Activated T-helper 1 cell treated with Interleukin-2 at 50 U/mL for 16 hours (primary cell): ENCODE results near the gene SNAPC2.
"Not testable (repeated sequence)": the region's sequence is repeated elsewhere in the genome, so short reads cannot be mapped to it uniquely, and the experiment has no call there.

Source experiments
- DNase-seq: peaks from one replicate; pipeline ENCODE4 v3.0.0-alpha.2; 2020; ENCODE audit warnings: low read depth

SNAPC2 gene

DNA sequence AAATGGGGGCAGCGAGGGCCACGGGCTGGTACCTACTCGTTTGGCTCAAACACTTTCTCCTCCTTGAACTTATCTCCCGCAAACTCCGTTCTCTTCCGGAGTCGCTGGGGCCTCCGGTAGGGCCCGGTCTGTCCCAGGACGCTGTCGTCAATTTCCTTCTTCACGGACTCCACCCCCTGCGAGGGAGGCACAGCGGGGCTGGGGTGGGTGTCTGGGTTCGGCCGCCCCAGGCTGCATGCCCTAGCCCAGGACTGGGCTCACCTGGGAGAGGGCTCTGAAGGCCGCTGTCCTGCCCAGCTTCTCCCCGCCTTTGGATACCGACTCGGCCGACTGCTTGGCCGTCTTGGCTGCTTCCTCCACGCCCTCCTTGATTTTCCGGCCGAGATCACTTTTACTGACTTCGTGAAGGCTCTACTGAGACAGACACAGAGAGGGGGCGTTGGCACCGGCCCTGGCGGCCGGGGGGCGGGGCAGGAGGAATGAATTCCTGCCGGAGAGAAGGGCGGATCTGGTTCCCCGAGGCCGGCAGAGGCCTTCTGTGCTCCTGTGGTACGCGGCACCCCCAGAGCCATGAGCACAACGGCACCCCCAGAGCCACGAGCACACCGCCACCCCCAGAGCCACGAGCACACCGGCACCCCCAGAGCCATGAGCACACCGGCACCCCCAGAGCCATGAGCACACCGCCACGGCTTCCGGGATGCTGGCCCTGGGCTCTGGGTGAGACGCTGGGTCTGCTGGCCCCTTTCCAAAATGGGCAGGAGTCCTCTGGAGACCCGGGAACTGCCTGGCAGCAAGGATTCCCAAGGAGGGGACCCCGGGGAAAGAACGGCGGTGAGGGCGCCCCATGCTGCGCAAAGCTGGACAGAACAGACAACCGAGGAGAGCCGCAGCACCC lies 13.9 kb downstream of the SNAPC2 start:
- no peak for DNase-seq

DNA sequence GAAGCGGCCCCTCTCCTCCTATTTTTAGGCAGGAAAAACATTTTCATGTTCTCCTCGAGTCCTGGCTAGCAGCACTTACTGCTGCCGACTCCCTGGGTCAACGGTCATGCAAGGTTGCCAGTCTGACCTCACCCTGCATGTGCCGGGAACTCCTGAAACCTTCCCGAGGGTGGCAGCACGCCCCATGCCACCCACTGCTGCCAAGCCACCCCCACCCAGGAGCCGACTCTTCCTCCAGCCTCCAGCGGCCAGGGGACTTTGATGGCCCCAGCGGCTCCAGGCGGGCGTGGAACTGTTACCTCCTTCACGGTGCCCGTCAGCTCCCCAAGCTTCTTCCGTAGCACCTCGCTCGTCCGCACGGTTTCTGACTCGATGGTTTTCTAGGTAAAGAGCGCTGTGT lies 14.6 kb downstream of the SNAPC2 start:
- no peak for DNase-seq

DNA sequence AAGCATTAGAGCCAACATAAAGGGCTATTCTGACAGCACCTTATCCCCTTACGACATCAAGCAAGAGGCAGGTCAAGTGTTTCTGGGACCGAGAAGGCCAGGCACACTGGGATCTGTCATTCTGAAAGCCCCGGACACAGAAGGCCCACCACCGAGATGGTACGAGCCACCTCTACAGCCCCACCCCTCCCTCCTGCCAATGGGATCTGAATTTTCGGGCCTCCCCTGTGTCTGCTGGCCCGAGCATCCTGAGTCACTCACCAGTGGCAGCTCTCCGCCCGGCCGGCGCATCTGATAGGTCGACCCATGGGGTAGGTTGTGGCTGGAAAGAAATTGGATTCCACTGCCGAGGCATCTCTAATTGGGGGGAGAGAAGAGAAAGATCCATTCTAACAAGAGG lies 20.7 kb downstream of the SNAPC2 start:
- no peak for DNase-seq

DNA sequence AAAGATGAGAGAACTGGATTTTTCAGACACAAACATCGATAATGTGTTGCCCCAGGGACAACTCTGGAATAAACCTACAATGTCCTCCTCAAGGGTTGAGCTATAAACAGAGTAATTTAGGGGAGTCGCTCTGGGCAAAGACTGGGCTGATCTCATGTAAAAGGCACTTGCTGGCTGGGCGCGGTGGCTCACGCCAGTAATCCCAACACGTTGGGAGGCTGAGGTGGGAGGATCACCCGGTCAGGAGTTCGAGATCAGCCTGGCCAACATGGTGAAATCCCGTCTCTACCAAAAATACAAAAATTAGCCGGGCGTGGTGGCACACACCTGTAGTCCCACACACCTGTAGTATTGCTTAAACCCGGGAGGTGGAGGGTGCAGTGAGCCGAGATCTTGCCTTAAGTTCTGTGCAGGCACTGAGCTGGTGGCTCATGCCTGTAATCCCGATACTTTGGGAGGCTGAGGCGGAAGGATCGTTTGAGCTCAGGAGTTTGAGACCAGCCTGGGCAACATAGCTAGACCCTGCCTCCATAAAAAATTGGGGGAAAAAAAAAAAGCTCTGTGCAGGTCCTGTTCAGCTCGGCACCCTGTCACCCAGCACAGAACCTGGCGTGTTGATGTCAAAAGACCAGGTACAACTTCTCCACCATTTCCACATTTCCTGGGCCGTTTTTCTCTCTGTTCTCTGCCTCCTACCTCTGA lies 21.9 kb downstream of the SNAPC2 start:
- DNase-seq: no peak

DNA sequence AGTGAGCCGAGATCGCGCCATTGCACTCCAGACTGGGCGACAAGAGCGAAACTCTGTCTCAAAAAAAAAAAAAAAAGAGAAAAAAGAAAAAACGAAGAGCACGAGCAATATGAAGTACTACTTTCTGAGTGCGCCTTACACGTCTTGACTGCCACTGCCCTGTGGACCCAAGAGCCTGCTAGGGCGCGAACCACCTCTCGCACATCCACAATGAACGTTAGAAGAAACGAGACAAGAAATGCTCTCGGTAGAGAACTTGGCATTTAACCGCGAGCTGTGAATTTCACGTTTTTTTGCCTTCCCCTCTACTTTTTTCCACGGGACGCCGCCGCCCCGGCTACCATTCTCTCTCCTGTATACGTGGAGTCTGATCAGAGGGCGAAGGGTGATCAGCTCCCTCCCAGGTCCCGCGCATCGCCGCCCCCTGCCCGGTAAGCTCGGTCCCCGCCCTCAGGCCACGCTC lies 22.9 kb downstream of the SNAPC2 start:
- DNase-seq: no peak

DNA sequence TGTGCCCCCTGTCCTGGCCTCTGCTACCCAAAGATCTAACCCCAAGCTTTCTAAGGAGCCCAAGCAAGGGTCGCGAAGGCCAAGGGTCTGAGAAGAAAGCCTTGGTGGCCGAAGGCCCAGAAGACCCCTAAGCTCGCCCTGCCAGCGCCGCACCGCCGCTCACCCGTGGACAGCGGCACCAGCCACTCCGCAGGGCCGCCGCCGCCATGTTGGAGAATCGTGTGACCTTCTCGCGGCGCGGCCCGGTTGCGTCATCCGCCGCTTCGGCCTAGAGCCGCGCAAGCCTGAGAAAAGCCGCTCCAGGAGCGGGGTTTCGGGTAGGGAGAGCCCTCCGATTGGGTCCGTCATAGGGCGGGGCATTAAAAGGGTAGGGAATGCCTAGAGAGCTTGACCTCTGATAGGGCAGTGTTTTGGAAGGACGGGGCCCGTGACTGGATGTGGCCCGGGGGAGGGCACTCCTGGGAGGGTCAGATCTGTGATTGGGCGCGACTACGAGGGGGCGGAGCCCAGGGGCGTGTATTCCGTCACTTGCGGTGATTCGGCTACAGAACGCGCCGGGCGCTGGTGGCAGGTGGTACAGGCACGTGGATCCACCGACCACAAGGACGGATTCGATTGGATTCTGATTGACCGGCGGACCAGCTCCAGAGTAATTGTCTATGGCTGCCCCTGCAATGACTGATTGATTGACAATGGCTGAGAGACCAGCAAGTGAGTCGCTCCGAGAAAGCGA lies 23.5 kb downstream of the SNAPC2 start, which contains the start of gene TIMM44:
Gene TIMM44, minus strand, starts transcription at position 223 of the 733 bp plus-strand sequence. Its CDS starts 15 bp downstream, at position 208.
- DNase-seq: peak; percentile 97

DNA sequence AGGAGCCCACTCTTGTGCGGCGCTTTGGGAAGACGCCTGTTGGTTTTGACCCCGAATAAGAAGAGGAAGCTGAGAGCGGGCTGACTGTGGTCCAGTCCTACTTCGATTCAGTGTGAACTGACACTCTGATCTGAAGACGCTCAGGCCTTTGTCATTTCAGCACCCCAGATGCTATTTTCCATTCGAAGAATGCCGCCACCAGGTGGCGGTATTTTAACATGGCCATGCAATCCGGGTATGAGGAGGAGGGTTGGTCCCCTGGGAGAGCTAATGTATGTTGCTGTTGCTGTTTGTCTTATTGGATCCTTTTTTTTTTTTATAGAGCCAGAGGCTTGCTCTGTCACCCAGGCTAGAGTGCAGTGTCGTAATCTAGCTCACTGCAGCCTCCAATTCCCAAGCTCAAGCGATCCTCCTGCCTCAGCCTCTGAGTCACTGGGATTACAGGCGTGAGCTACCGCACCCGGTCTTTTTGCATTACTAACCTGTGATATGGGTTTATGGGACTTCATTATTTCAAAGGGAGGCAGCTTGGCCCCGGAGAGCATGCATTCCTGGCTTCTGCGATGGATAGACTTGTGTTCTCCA lies 24.1 kb downstream of the SNAPC2 start:
- DNase-seq: peak; percentile 72

DNA sequence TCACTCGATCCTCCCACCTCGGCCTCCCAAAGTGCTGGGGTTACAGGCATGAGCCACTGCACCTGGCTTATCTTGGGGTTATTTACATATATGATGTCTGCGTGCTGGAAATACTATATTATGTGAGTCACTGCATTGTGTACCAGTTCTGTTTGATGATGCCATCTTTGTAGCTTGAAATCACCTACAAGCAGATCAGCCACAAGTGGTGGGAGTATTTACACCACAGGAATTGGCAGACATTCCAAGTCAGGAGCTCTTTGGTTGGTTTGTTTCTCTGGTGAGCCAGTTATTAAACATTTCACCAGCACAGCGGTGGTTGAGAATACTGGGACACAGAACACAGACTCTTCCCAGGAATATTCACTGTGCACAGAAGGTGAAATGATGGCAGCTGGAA lies 27.8 kb downstream of the SNAPC2 start:
- DNase-seq: no peak

DNA sequence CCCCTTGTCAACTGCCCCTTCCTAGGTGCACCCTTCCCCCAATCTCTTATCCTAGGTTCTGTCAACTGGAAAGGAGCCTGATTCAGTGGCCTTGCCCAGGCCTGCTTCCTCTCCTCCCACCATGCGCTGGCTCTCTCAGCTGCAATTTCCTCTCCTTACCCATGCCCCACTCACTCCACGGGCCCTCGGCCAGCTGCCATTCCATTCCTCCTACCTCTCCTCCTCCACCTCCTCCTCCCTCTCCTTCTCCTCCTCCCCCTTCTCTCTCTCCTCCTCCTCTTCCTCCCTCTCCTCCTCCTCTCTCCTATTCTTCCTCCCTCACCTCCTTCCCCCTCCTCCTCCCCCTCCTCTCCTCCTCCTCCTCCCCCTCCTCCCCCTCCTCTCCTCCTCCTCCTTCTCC lies 32.9 kb downstream of the SNAPC2 start:
- no peak for DNase-seq

DNA sequence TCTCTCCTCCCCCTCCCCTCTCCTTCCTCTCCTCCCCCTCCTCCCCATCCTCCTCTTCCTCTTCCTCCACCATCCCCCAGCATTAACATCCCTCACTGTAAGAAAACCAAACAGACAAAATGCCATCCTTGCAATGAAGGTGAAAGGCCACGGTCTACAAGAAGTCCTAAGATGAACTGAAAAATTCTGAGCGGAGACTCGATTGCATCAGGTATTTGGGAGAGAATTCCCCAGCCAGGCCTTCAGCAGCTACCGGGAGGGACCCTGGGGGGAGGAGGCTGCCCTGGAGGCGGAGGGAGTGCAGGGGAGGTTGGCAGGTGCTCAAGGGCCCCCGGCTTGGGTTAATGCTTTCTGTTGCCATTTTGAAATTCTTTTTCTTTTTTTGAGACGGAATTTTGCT lies 33.4 kb downstream of the SNAPC2 start:
- no peak for DNase-seq

DNA sequence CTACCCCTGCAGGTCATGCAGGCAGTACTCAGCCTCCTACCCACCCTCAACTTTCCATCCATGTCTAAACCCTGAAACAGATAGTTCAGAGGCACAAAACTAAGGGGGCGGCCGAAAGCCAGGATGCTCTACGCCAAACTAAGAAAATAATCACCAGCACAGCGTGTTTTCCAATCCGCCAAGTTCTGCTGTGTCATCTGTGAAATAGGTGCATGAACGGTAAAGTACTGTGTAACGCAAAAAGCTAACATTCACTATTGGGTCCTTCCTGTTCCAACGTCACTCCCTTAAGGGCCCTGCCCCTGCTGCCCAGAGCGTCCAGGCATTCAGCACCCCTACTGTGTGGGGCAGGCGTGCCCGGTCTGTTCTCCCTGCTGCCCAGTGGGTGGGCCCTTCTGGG lies 35.6 kb downstream of the SNAPC2 start:
- DNase-seq: no peak

DNA sequence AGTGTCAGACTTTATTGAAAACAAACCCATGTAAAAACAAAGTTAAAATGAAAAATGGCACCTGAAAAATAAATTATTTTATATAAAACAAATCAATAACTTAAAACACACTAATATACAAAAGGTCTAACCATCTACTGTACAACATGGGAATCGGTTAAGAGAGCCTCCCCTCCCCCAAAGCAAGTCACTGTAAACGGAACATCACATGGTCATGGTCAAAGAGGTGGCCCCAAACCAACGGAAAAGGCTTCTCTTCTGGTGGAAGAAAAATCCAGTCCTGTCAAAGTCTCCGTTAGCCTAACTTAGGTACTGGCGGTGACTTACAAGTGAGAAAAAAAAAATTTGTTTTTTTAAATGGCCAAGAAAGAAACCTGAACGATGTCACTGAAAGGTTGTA lies 39.1 kb downstream of the SNAPC2 start:
- no peak for DNase-seq

DNA sequence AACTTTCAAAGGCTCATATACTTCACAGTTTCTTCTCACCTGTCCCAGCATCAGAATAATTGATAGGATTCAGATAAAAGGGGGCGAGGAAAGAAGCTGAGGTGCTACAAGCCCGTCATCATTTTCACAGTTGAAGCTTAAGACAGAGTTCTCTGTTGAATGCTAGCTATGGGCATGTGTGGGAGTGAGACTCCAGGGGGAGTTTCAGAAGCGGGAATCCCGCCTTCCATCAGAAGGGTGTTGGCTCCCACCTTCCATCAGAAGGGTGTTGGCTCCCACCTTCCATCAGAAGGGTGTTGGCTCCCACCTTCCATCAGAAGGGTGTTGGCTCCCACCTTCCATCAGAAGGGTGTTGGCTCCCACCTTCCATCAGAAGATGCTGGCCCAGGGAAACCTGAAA lies 40.9 kb downstream of the SNAPC2 start:
- not testable (repeated sequence) for DNase-seq

DNA sequence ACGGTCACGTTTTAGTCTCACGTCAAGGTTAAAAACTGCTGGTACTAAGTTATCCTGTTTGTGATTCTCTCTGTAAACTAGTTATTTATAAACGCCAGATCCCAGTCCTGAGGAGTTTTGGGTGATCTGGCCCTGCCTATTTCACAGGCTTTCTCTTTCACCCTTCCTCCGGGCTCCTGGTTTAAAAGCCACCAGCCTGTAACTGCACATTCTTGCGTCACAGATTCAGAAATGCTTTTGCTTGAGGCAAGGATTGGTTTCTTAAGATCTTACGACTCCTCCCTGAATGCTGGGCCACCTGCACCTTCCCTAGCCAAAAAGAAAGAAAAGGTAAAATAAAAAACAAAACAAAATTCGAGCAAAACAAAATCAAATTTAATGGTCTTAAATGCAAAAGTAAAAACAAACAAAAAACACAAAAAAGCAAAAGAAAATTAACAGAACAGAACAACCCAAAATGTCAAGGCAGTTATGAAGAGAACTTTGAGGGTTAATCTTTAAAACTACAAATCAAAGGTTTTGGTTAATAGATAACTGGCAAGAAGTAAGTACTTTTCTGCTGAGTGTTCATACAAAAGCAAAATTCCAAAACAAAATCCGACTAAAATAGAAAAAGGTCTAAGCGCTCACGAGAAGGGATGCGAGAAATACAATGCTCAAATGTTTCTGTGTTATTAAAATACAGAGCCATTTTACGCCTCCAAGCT lies 41.9 kb downstream of the SNAPC2 start:
- no peak for DNase-seq

DNA sequence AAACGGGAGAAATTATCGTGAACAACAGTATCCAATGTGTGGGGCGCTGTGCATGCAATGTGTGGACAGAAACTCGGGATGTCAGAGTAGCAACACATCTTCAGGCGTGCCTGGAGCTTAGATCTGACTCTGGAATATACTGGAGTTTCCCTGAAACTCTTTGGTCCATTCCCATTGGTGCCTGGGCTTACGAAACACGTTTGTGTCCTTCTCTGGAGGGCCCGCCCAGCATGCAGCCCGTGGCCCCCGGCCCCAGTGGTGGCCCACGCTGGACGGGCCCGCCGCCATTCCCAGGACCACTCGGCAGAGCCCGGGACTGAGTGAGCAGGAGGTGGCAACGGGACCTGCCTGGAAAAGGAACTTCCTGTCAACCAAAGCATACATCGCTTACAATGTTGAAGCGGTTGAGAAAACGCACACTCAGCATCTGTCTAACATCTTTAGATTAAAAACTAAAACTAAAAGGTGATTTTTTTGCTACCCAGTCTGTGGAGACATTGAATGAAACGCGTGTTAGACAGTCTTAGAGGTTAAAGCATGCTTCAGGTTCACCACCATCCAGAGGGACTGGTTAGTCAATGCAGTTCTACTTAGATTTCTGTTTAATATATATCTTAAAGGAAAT lies 42.6 kb downstream of the SNAPC2 start:
- DNase-seq: no peak

DNA sequence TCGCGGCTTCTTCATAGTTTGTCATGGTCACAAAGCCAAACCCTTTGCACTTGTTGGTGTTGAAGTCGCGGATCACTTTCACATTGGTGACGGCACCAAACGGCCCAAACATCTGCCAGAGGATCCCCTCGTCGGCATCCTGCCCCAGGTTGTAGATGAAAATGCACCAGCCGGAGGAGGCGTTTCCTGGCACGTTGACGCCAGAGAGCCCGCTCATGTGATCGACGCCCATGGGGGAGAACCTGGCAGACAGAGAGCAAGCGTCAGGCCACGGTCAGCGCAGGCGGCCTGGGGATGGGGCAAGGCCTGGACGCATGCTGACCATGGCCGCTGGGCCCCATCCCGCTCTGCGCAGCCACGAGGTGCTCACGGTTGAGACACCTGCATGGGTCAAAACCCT lies 43.4 kb downstream of the SNAPC2 start:
- no peak for DNase-seq

DNA sequence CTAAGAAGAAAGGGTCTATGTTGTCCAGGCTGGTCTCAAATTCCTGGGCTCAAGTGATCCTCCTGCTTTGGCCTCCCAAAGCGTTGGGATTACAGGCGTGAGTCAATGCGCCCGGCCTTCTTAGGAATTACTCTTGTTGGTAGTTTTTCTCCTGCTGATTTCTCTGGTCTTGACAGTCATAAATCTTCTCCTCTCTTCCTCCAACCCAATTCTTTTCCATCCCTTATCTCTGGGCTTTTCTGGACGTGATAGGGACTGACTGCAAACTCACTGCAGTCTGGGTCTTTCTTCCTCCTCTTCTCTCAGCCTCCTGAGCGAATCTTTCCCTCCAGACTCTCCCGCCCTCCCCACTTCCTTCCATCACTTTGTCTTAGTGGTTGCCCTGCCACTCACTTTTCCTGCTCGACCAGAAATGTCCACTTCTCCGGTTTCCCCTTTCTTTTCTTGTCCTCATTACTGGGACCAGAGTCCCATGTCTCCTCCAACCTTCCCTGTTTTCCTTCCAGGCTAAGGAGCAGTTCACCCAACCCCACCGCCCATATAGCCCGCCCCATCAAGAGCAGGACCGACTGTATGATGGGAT lies 45.2 kb downstream of the SNAPC2 start:
- no peak for DNase-seq

DNA sequence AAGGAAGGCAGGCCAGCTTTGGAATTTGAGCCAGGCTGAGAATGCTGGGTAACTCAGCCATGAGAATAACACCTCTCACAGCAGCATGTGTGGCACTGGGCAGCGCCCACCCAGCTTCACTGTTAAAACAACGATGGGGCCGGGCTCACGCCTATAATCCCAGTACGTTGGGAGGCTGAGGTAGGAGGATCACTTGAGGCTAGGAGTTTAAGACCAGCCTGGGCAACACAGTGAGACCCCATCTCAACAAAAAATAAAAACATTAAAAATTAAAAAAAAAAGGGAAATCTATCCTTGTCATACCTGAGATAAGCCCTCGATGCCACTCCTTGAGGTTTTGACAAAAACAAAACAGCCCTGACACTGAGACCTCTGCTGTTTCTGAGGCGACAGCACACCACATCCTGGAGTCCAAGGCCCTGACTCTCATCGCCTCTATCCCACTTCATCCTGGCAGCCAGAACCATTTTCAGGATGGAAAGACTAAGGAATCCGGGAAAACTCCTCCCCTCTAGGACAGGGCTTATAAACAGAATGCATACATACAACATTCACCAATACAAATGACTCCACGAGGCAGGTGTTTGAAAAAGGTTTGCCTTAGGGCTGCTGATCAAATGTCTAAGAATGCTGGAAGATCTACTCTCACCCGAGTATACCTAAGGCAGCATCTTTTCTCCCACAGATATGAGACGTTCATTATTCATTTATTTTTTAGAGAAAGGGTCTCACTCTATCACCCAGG lies 46.0 kb downstream of the SNAPC2 start:
- no peak for DNase-seq

DNA sequence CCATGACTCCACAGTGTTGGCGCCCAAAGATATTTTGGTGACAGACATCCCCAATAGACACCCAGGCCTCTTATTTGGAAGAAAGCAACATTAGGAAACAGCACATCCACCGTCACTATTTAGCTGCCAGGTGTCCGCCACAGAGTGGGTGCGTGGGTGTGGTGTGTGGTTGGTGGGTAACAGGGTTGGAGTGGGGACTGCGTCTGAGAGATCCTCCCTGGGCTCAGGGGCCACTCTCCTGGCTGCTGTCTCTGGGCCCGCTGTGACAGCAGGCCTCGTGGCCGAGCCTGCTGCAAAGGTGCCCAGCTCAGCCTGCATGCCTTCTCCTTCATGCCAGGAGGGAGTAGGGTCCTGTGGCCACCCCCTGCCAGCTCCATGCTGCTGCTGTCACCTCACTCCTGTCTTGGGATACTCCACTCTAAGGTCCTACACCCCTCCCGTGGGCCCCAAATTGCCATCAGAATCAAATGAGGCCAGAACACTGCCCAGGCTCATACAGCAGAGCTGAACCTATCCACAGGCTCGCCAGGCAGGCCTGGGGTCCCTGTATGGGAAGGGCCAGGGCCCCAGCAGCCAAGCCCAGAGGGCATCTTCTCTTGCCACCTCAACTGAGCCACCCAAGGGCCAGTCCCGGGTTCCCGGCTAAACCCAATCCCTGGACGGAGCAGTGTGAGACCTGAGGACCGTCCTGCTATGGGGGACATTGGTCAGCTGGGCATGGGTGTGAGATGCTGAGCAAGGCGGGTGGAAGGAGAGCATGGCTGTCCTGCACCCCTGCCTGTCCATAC lies 48.1 kb downstream of the SNAPC2 start:
- no peak for DNase-seq
